Right cardiac atrium (tissue), 5 donors: ENCODE measurements around the gene KTN1. TPM values are rescaled to one million over a fixed set of nuclear protein-coding genes. Genes with fewer than 3 reads are reported as not detected.

Experiments
- ATAC-seq, 2 donors: fragments of 200-7000 bp; cut with Tn5 transposase; one replicate each; pipeline versions ENCODE4 v1.8.0 to v1.9.1; 2020; ENCODE audit warnings: moderate library complexity in 2 of 2, mild to moderate bottlenecking in 1 of 2
- DNase-seq, 3 donors: peaks; one replicate each; pipeline ENCODE4 v3.0.0-alpha.2; 2020
- H3K27ac ChIP-seq: one replicate; pipeline ENCODE4 v1.5.1; 2013; ENCODE audit warnings: mild to moderate bottlenecking, low read length, control low read depth, moderate library complexity
- H3K27me3 ChIP-seq: one replicate; pipeline ENCODE4 v1.6.1; 2013; ENCODE audit not compliant: control insufficient read depth, insufficient read depth
- H3K4me1 ChIP-seq: one replicate; pipeline ENCODE4 v1.6.1; 2013; ENCODE audit warnings: low read length; ENCODE audit not compliant: control insufficient read depth, insufficient read depth
- H3K4me3 ChIP-seq: one replicate; pipeline ENCODE4 v1.5.1; 2013; ENCODE audit warnings: low read length, control low read depth
- H3K9me3 ChIP-seq: one replicate; pipeline ENCODE4 v1.6.1; 2013; ENCODE audit warnings: low read length; ENCODE audit not compliant: control insufficient read depth
- WGBS: extraction: QIAGEN DNeasy Blood & Tissue Kit; methylation state at CpG from one replicate; pipeline ENCODE4 v1.1.7; 2013; 5-methylcytosine and 5-hydroxymethylcytosine counted together
- intact Hi-C, 4 donors: fragments of 100-400 bp; cut with DNase I; formaldehyde crosslinking; loops; one replicate each; pipeline versions ENCODE4 v1.11.0 to v1.14.0; 2022 to 2023
- polyA plus RNA-seq: library from polyadenylated mRNA; stranded (reverse); fragments of 200-250 nt; gene quantifications from one replicate; pipeline ENCODE4 v1.2.3, GENCODE V29; 2013
- total RNA-seq, 4 donors: library from RNA; stranded (reverse); fragmentation: NEBNext Ultra II Directional; extraction: Animal tissue kit (Norgen Biotek cat#: 25700); gene quantifications; one replicate each; pipeline ENCODE4 v1.2.1, GENCODE V29; 2021
- donor health status: healthy with polysubstance abuse.
- donor health status: DM: no; HTN: yes; CAD: no.
- donor health status: DM: no; HTN: no; CAD: no.
- donor health status: DM: no; HTN: yes; CAD: no; lungs with severe emphysema.
- donor health status: DM: yes; HTN: yes; CAD: no.

The KTN1 gene
- total and polyA plus RNA-seq, 5 donors: 146 to 232 (median 208) TPM

DNA sequence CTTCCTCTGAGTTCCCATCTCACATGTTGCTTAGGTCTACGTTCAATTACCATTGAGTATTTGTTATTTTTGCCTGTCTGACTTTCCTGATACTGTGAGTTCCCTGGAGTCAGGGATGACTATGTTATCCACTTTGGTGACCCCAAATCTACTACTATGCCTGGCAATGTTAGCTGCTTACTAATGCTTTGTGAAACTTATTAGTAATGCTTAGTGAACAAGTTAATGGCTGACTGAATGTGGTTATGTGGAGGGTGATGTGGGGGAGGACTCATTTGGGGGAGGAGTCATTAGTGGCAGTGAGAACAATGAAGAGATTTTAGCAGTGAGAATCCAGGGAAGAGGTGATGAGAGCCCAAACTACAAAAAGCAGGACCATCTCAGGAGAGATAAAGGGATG lies 121.6 kb downstream of the KTN1 start:
- Histone ChIP-seq H3K4me1 (no peaks in the 10 kb centered on the region), H3K9me3 (no peaks in the 10 kb centered on the region), H3K27me3 (no peaks in the 10 kb centered on the region), H3K27ac (no peak overlapping the region), H3K4me3 (no peak overlapping the region)
- DNase-seq: no peak
- intact Hi-C loops: loop anchor here in 2 of 4 donors (10.0 kb wide), 2 partner anchors 643 to 773 kb away; no protein-coding TSS in a partner anchor
- WGBS: 94% methylated on average over 1 of the region's 1 CpG
- no peak for ATAC-seq

DNA sequence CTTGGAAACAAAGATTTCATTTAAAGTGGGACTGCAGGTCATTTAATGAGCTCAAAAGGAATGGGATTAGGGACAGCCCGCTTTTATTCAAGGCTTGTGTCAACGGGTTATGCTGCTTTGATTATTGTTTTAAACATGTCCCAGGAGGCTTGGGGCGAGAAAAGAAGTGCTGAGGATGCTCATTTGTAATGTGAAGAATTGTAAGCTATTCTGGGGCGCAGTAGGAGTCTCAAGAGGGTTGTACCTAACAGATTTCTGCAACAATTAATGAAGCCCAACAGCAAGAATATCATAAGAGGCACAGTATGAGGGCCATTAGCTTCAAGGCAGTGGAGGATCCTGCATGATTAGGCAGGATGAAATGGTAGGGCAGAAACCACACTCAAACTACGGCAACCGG lies 122.5 kb downstream of the KTN1 start:
- intact Hi-C loops: loop anchor here in 2 of 4 donors (10.0 kb wide), 2 partner anchors 642 to 772 kb away; no protein-coding TSS in a partner anchor
- H3K9me3 ChIP-seq: no peaks in the 10 kb centered on the region
- H3K4me1 ChIP-seq: no peaks in the 10 kb centered on the region
- 85% methylated on average over 6 of the region's 6 CpGs for WGBS
- H3K27me3 ChIP-seq: no peaks in the 10 kb centered on the region
- no peak overlapping the region for H3K4me3 ChIP-seq
- no peak for ATAC-seq
- H3K27ac ChIP-seq: no peak overlapping the region
- DNase-seq: no peak

DNA sequence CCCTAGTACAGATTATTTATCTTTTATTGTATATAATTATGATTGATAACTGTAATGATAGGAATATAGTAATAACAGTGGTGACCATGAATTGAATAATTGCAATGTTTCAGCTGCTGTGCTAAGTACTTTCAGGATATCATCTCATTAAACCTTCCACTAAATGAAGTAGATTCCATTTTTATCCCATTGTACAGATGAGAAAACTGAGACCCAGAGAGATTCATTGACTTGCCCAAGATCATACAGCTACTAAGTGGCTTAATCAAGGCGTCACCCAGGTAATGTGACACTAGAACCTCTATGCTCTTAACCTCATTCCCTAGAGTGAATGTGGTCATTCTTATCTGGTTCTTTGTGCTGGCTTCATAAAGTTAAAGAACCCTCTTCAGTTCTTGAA lies 124.6 kb downstream of the KTN1 start:
- Histone ChIP-seq H3K9me3 (no peaks in the 10 kb centered on the region), H3K27ac (no peak overlapping the region), H3K4me1 (no peaks in the 10 kb centered on the region), H3K4me3 (no peak overlapping the region), H3K27me3 (no peaks in the 10 kb centered on the region)
- no peak for ATAC-seq
- WGBS: 95% methylated on average over 1 of the region's 1 CpG
- no peak for DNase-seq
- intact Hi-C loops: loop anchor here in 2 of 4 donors (5.0 to 10.0 kb wide), 3 partner anchors 640 to 770 kb away; no protein-coding TSS in a partner anchor

DNA sequence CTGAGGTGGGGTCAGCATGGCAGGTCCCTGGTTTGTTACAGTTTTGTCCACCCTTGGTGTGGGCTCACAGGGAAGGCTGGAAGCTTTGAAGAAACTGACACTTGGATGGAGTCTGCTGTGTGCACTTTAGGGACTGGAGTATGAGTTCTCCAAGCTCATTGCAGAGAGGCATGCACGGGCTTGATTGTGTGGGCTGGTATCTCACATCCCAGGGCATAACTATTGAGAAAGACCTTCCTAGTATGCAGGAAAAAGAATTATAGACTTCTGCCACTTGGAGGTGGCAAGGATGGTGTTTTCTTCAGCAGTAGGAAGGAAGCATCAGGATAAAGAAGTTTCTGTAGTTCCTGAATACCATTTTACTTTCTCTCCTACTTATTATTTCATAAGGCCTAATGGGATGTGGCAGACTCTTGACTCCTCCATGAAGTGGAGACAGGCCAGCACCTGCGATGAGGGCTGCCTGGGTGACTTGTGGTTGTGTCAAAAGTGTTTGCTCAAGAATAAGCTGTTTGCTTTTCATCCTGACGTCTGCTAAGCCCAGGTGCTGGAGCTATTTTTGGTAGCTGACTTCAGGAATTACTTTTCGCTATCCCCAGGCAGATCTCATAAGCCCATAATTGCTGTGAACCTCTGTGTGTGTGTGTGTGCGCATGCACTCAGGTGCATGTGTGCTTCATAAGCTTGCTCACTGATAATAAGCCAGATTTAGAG lies 125.8 kb downstream of the KTN1 start:
- Histone ChIP-seq H3K27ac (no peak overlapping the region), H3K4me3 (no peak overlapping the region), H3K4me1 (no peaks in the 10 kb centered on the region), H3K27me3 (no peaks in the 10 kb centered on the region), H3K9me3 (no peaks in the 10 kb centered on the region)
- DNase-seq (no peak), ATAC-seq (no peak)
- intact Hi-C loops: loop anchor here in 2 of 4 donors (5.0 to 10.0 kb wide), 3 partner anchors 639 to 769 kb away; no protein-coding TSS in a partner anchor
- 74% methylated on average over 5 of the region's 5 CpGs for WGBS

DNA sequence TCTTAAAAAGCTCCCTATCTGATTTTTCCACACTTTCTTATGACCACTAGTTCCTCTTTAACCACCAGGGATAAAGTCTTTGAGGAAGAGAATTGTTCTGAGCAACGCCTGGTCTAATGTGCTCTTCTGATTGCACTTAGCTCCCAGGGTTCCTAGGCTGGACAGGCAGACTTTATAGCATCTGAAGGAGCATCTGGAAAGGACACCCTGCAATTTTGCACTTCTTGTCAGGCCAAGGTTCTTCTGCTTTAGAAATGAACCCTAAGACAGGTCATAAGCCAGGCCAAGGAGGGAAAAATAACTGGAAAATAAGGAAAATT lies 126.3 kb downstream of the KTN1 start:
- Histone ChIP-seq H3K27me3 (no peaks in the 10 kb centered on the region), H3K27ac (no peak overlapping the region), H3K9me3 (no peaks in the 10 kb centered on the region), H3K4me3 (no peak overlapping the region), H3K4me1 (no peaks in the 10 kb centered on the region)
- WGBS: 68% methylated on average over 1 of the region's 1 CpG
- no peak for ATAC-seq
- intact Hi-C loops: loop anchor here in 2 of 4 donors (5.0 to 10.0 kb wide), 3 partner anchors 638 to 768 kb away; no protein-coding TSS in a partner anchor
- DNase-seq: no peak

DNA sequence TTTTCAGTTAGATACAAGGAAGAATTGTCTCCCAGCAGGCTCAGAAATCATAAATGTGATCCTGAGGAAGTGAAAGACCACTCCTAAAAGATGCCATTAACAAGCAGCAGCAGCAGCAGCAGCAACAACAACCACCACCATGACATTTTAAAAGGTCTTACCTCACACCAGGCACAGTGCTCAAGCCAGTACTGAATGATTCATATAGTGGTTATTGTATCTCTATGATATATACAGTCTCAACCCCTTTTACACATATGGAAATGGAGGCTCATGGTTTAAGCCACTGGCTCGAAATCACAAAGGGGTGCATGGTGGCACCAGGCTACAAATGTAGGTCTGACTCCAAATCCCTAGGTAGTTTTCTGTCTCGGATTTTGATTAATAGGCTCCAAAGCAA lies 126.9 kb downstream of the KTN1 start:
- Histone ChIP-seq H3K4me1 (no peaks in the 10 kb centered on the region), H3K27ac (no peak overlapping the region), H3K27me3 (no peaks in the 10 kb centered on the region), H3K4me3 (no peak overlapping the region), H3K9me3 (no peaks in the 10 kb centered on the region)
- intact Hi-C loops: loop anchor here in 2 of 4 donors (5.0 to 10.0 kb wide), 3 partner anchors 638 to 768 kb away; no protein-coding TSS in a partner anchor
- ATAC-seq: no peak
- no peak for DNase-seq
- WGBS: 47% methylated on average over 2 of the region's 2 CpGs

DNA sequence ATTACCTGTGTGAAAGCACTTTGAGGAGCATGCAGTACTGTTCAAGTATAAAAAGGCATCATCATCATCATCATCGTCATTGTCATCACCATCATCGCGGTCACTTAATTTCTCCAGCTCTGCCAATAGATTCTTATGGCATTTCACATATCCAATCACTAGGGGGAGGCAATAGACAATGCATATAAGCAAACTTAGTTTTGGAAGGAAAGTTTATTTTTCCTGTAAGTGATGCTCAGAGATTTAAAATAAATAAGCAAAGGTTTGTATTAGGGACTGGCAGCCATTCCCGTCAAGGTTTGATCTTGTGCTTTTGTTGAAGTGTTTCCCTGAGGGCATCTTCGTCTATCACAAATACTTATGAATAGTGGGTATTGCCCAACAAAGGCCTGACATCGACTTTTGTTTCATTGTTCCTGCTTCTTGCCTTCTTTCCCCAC lies 127.4 kb downstream of the KTN1 start:
- 28% methylated on average over 6 of the region's 6 CpGs for WGBS

DNA sequence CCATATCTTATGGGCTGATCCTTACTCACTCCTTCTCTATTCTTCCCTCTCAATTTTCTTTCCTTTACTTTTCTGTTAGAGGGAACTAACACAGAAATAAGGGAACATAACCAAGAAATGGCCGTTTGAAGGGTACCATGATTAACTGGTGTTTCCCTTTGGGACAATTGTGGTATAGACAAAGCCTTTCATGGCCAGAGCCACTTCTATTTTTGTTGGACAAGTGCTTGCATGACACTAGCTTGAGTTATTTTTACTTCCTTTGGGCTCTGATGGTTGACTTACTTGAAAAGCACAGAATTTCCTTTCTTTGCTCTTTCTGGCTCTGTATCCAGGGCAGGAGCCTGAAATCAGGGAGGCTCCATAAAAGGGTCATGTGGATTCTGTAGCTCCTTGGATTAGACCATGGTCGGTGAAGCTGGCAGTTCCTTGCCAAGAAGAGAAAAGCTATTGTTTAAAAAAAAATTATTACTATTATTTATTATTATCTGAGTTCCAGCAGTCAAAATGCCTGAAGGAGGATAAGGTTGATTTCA lies 130.6 kb downstream of the KTN1 start:
- Histone ChIP-seq H3K9me3 (no peaks in the 10 kb centered on the region), H3K27me3 (no peaks in the 10 kb centered on the region), H3K4me1 (no peaks in the 10 kb centered on the region), H3K27ac (no peak overlapping the region), H3K4me3 (no peak overlapping the region)
- WGBS: 33% methylated on average over 2 of the region's 2 CpGs
- intact Hi-C loops: loop anchor here in 2 of 4 donors (5.0 to 10.0 kb wide), 2 partner anchors 764 to 767 kb away; no protein-coding TSS in a partner anchor
- ATAC-seq (peak; percentile 55 to 67), DNase-seq (no peak)

More for the DNA sequence above, 127.4 kb downstream of the KTN1 start:
- no peak overlapping the region for H3K4me3 ChIP-seq
- DNase-seq (no peak), ATAC-seq (peak in 1 of 2 donors; percentile 44)
- no peak overlapping the region for H3K27ac ChIP-seq
- intact Hi-C loops: loop anchor here in 2 of 4 donors (5.0 to 10.0 kb wide), 3 partner anchors 637 to 767 kb away; no protein-coding TSS in a partner anchor
- no peaks in the 10 kb centered on the region for H3K27me3 ChIP-seq
- H3K4me1 ChIP-seq: no peaks in the 10 kb centered on the region
- no peaks in the 10 kb centered on the region for H3K9me3 ChIP-seq

DNA sequence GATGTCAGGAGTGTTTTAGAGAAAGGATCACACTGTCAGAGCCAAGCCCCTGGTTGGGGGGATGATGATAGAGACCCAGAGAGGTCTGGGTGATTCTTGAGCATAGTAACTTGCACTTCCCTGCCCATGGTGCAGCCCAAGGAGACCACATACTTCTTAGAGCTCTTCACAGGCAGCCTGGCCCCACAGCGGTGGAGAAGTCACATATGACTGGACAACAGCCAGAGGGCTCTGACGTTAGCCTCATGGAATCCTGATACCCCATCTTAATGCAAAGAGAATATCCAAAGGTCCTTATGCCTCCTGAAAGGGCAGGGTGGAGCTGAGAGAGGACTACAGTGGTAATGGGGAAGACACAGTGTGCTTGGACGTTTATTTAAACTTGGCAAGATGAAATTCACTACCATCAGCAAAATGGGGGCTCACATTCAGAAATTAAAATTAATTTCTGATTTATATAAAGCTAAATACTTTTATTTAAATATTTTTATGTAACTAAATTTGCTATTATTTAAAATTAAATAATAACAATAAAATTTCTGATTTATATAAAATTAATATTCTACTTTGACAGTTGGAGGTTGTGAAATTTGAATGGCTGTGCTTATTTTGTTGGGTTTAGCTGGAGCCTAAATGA lies 131.3 kb downstream of the KTN1 start:
- ATAC-seq (no peak), DNase-seq (no peak)
- WGBS: 46% methylated on average over 3 of the region's 3 CpGs
- Histone ChIP-seq H3K4me3 (no peak overlapping the region), H3K27me3 (no peaks in the 10 kb centered on the region), H3K9me3 (no peaks in the 10 kb centered on the region), H3K4me1 (no peaks in the 10 kb centered on the region), H3K27ac (no peak overlapping the region)
- intact Hi-C loops: loop anchor here in 2 of 4 donors (5.0 to 10.0 kb wide), 2 partner anchors 764 to 766 kb away; no protein-coding TSS in a partner anchor

DNA sequence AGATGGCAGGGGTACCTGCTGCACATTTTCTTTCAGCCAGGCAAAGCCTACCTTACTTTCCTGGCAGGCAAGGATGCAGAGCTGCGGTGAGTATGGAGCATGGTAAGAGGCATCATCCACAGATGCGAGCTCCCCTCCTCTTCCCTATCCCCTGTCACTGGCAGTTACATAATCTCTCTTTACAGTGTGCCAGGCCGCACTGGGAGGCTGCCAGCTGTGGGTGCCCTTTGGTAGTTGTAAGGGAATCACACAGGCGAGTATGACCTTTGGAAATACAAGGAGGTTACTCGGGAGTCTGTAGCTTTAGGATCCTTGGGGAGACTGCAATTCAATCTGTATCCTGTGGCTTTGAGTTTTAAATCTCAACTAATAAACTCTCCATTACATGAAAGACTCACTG lies 132.5 kb downstream of the KTN1 start:
- DNase-seq (peak; percentile 23 to 67 (median 56)), ATAC-seq (peak; percentile 48 to 54)
- Histone ChIP-seq H3K9me3 (no peaks in the 10 kb centered on the region), H3K4me3 (no peak overlapping the region), H3K4me1 (no peaks in the 10 kb centered on the region), H3K27me3 (no peaks in the 10 kb centered on the region), H3K27ac (no peak overlapping the region)
- WGBS: 70% methylated on average over 5 of the region's 5 CpGs
- intact Hi-C loops: loop anchor here in 2 of 4 donors (5.0 to 10.0 kb wide), 2 partner anchors 762 to 765 kb away; no protein-coding TSS in a partner anchor

DNA sequence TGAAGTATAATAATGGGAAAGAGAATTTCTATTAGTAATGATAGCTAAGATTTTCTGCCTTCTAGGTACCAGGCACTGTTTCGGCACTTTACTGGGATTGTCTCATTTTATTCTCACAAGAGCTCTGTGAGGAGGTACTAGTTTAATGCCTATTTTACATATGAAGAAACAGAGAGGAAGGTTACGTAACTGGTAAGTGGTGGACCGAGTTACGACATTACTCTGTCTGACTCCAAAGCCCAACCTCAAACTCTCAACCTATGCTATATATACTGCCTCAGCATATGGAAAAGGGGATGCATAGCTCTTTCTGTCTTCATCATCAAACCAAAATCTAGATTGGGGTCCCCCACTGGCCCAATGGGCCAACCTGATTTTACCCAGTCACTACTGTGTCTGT lies 133.5 kb downstream of the KTN1 start:
- no peak overlapping the region for H3K27ac ChIP-seq

More for the DNA sequence above, 133.5 kb downstream of the KTN1 start:
- H3K4me3 ChIP-seq: no peak overlapping the region
- intact Hi-C loops: loop anchor here in 2 of 4 donors (5.0 to 10.0 kb wide), 2 partner anchors 761 to 764 kb away; no protein-coding TSS in a partner anchor
- no peaks in the 10 kb centered on the region for H3K9me3 ChIP-seq
- DNase-seq: no peak
- no peaks in the 10 kb centered on the region for H3K27me3 ChIP-seq
- 77% methylated on average over 4 of the region's 4 CpGs for WGBS
- H3K4me1 ChIP-seq: no peaks in the 10 kb centered on the region
- ATAC-seq: no peak
